ENCODE measurements around the gene FBXW2.

The FBXW2 gene

GRCh38 chr9:120713257-120714087, 79.7 kb downstream of the FBXW2 start:
- no peak for DNase-seq

GRCh38 chr9:120712539-120713031, 80.6 kb downstream of the FBXW2 start:
- no peak for DNase-seq

GRCh38 chr9:120711841-120712538, 81.2 kb downstream of the FBXW2 start:
- DNase-seq, result no peak

- no peak for DNase-seq
These were observed 81.9 kb downstream of the FBXW2 start for GRCh38 chr9:120711354-120711753.

GRCh38 chr9:120710110-120710981, 82.9 kb downstream of the FBXW2 start:
- DNase-seq, result no peak

- no peak for DNase-seq
These were observed 84.5 kb downstream of the FBXW2 start for GRCh38 chr9:120708526-120709224.

GRCh38 chr9:120707170-120707569, 86.0 kb downstream of the FBXW2 start:
- DNase-seq, result no peak
